ENCODE results near the gene ADSS1.

The ADSS1 gene

DNA sequence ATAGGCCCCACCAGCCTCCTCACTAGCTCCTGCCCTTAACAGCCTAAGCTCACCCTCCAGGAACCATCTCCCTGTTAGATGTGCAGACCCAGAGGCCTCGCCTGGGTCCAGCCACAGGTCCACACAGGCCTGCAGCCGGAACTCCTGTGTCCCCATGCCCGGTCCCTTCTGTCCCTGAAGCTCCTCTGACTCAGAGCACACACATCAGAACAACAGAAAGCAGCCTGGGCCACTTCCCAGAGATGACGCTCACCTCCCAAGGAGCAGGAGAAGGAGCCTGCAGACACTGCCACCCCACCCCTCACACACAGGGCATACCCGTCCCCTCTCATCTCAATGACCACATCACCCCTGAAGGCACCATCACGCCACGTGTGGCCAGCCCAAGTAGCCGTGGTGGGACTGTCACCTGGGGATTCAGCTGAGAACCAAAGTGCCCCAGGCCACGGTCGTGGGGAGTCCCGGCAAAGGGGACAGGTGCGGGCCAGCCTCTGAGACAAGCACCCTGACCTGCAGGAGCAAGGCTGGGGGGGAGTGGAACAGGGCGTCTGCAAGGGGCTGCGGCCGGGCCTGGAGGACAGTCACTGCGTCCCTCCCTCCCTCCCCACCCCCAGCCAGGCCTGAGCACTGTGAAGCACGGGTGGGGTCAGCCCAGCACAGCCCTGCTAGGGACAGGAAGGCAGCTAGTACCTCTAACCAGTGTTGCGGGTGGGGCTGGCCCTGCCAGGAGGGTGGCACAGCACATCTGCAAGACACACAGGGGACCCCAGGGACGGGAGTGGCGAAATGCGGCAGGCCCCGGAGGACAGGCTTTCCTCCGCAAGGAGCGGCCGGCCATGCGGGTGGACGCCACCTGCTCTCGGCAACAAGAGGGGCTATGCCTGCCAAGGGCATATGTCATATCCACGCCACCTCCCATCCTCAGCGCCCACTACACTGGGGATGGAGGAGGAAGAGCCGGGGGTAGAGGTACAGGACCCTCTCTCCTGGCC lies 66.0 kb downstream of the ADSS1 start:
- TF ChIP-seq GATA3 (IDR thresholded peaks at IDR 0.05; ENCODE audit: low read depth, low read length) (no peak), GATA2 (IDR thresholded peaks at IDR 0.05; ENCODE audit: low read depth, low read length) (no peak)

DNA sequence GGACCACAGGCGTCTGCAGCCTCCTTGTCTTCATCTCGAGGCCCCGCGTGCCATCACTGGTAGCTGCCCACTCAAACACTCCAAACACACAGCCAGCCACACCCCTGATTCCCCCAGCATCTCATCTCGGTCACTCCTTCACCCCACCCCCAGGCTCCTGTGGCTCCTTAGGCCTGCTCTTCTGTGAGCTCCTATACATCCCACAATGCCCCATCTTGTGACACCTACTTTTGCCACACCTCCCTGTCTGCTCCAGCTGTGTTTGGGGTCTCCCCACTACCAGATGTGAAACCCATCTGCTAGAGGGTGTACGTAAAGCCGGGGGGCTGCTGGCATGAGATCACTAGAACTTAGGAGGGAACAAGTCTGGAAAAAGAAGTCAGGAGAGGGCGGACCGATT lies 67.4 kb downstream of the ADSS1 start:
- TF ChIP-seq GATA3 (IDR thresholded peaks at IDR 0.05; ENCODE audit: low read depth, low read length) (no peak), GATA2 (IDR thresholded peaks at IDR 0.05; ENCODE audit: low read depth, low read length) (no peak)

DNA sequence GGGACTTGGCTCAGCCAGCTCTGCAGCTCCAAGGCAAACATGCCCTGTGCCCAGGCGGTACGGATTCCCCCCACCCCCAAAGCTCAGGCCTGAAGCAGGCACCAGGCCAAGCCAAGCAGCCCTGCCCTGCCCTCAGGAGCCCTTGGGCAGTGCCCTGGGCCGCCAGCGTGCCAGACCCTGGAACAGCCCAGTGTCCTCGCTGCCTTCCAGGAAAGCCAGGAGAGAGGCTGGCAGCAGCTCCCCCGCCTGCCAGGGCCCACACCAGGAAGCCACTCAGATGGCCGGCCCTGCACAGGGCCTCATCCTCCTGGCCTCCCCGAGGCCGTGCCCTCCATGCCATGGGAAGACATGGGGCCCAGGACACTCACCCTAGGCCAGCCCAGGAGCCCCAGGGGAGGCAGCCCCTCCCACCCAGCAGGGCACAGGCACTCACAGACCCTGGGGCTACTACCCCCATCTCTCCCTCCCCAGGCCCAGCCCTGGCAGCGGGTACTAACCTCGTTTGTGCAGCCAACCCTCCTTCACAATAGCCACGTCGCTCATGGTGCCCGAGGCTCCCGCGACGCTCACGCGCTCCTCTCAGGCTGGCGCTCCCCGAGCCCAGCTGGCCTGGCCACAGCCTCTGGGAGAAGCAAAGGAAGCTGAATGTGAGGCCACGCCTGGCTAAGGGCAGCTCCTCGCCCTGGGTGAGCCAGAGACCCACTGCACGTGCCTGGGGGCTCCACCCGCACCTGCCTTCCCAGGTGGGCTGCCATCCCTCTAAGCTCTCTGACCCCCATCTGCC lies 68.3 kb downstream of the ADSS1 start:
- TF ChIP-seq GATA3 (IDR thresholded peaks at IDR 0.05; ENCODE audit: low read depth, low read length) (no peak), GATA2 (IDR thresholded peaks at IDR 0.05; ENCODE audit: low read depth, low read length) (no peak)

DNA sequence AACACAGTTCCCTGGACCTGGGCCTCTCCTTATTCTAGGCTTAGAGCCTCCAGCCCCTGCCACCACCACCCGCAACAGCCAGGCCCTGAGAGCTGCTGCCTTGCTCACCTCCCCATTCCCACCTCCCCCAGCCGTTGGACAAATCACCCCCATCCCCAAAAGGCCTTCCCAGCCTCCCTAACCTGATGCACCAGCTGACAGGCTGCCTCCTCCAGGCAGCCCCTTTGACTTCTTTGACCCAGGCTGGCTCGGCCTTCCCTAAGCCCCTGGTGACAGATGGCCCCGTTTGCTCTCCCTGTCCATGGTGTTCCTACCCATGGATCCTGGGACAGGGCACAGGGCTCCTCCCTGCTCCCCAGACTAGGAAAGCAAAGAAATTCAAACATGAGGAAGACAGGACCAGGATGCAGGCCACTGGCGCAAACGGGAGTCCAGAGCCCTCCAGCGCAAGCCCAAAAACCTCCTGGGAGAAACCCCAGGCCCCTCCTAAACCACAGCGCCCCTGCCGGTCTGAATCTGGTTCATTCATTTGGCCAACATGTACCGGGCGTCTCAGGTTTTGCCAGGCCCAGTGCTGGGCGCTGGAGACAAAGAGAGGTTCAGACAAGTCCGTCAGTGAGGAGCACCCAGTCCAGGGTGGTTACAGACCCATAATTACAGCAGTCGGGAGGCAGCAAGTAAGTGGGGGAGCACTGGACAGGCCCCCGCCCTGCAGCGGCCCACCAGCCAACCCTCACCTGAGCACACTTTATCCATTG lies 69.1 kb downstream of the ADSS1 start:
- TF ChIP-seq GATA3 (IDR thresholded peaks at IDR 0.05; ENCODE audit: low read depth, low read length) (no peak), GATA2 (IDR thresholded peaks at IDR 0.05; ENCODE audit: low read depth, low read length) (no peak)

- TF ChIP-seq GATA2 (IDR thresholded peaks at IDR 0.05; ENCODE audit: low read depth, low read length) (no peak), GATA3 (IDR thresholded peaks at IDR 0.05; ENCODE audit: low read depth, low read length) (no peak)
Measured at GRCh38 chr14:104793703-104793959, 69.6 kb downstream of the ADSS1 start.

DNA sequence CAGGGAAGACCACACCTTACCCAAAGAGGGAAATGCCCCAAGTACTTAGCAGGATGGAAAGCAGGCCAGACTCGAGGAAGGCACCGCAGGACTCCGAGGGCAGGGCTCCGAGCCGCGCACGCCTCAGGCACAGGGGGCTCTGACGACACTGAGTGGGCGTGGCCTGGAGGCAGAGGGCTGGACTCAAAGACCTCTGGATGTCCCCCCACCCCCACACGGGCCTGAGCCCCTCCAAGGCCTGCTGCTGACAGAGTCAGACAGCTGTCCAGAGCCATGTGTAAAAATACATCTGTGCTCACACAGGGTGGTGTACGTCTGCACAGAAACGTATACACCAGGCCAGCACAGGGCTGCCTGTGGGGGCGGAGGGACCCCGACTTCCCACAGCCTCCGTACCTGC lies 70.1 kb downstream of the ADSS1 start:
- no peak for TF ChIP-seq GATA2 (IDR thresholded peaks at IDR 0.05; ENCODE audit: low read depth, low read length)

GRCh38 chr14:104794631-104794992 lies 70.6 kb downstream of the ADSS1 start:
- no peak for TF ChIP-seq GATA3 (IDR thresholded peaks at IDR 0.05; ENCODE audit: low read depth, low read length)
- no peak for TF ChIP-seq GATA2 (IDR thresholded peaks at IDR 0.05; ENCODE audit: low read depth, low read length)

DNA sequence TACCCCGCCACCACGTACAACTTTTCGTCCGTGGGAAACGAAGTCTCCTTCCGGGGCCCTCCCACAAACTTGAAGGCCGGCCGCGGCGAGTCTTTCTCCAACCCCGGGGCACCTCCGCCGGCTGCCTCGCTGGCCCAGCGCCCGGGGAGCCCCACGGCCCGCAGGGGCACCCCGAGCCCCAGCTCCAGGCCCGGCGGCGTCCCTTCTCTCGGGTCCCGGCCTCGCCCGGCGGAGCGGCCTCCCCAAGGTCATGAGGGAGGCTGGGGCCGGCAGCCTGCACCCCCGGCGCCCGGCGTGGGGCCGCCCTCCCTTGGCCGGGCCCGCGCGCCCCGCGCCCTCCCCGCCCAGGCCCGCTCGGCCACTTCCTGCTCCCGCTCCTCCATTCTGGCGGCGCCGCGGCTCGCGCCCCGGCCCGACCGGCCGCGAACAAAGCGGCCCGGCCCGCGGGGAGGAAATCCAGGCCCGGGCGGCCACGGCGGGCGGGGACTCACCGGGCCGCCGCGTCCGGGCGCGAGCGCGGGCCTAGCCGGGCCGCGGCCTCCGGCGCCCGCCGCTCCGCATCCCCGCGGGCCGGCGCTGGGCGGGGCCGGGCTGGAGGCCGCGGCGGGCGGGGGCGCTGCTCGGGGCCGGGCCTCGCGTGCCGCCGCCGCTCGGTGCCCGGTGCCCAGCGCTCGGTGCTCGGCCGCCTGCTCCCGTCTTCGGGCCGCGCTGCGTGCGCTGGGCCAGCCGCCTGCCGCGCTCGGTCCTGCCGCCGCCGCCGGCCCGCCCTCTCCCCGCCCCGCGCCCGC lies 71.2 kb downstream of the ADSS1 start, which contains the start of gene AKT1:
TSS of gene AKT1 (minus strand) at position 756 of the 788 bp plus-strand sequence. CDS start 3,105 bp downstream, outside the sequence.
- no peak for TF ChIP-seq GATA3 (IDR thresholded peaks at IDR 0.05; ENCODE audit: low read depth, low read length)
- TF ChIP-seq GATA2 (IDR thresholded peaks at IDR 0.05; ENCODE audit: low read depth, low read length) = no peak

- TF ChIP-seq GATA2 (IDR thresholded peaks at IDR 0.05; ENCODE audit: low read depth, low read length) = no peak
- TF ChIP-seq GATA3 (IDR thresholded peaks at IDR 0.05; ENCODE audit: low read depth, low read length) = no peak
Measured at GRCh38 chr14:104795781-104796686, 72.0 kb downstream of the ADSS1 start.

- TF ChIP-seq GATA2 (IDR thresholded peaks at IDR 0.05; ENCODE audit: low read depth, low read length) (no peak), GATA3 (IDR thresholded peaks at IDR 0.05; ENCODE audit: low read depth, low read length) (no peak)
Measured at GRCh38 chr14:104796687-104797081, 72.7 kb downstream of the ADSS1 start.

All from SH-SY5Y (cell line).